ENCODE data around the gene MTMR1. TPM values are rescaled to one million over a fixed set of nuclear protein-coding genes. Genes with fewer than 3 reads are reported as not detected.

Gene MTMR1
- total RNA-seq, 1 donor from 2014 or later = 21.6 TPM

DNA sequence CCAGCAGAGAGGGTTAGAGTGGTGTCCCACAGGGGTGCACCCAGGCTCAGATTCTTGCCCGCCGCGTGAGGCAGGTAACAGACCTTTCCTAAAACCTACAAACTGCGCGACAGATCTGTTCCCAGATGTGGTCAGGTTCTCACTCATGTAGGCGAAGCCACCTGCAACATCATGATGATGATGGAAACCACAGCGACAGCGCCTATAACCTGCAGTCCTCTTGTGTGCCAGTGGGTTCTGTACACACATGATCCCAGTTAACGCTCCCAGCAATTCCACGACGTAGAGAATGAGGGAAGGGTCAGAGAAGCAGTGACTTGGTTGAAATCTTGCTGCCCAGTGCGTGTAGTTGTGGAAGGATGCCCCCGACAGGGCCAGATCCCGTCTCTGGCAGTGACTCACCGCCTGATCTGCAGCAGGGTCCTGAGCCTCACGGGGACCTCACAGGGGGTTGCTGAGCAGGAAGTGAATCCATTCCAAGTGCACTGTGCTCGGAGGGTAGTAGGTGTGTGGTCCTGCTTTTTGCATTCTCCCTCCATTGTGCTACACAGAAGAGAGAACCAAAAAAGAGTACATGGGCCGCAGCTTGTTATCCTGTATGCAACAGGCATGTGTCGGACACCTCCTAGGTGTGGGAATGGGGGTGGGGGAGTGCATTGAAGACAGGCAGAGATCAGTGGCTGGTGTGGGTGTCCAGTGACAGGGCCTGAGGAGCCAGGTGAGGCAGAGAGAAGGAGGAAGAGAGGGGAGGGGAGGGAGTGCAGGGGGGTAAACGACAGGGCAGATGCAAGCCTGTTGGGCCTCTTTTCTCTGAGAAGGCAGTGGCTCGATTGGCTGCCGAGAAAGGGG lies 66.6 kb downstream of the MTMR1 start:
- Histone ChIP-seq H3K36me3 (ENCODE audit: control insufficient read depth, insufficient read depth, low read length) (no peaks in the 10 kb centered on the region), H3K4me3 (ENCODE audit: low read depth, low read length) (no peak overlapping the region), H3K27me3 (ENCODE audit: control insufficient read depth, insufficient read depth, low read length) (no peaks in the 10 kb centered on the region)
- TF ChIP-seq, protein P1, sequence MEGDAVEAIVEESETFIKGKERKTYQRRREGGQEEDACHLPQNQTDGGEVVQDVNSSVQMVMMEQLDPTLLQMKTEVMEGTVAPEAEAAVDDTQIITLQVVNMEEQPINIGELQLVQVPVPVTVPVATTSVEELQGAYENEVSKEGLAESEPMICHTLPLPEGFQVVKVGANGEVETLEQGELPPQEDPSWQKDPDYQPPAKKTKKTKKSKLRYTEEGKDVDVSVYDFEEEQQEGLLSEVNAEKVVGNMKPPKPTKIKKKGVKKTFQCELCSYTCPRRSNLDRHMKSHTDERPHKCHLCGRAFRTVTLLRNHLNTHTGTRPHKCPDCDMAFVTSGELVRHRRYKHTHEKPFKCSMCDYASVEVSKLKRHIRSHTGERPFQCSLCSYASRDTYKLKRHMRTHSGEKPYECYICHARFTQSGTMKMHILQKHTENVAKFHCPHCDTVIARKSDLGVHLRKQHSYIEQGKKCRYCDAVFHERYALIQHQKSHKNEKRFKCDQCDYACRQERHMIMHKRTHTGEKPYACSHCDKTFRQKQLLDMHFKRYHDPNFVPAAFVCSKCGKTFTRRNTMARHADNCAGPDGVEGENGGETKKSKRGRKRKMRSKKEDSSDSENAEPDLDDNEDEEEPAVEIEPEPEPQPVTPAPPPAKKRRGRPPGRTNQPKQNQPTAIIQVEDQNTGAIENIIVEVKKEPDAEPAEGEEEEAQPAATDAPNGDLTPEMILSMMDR (IDR thresholded peaks at IDR 0.05; ENCODE audit: insufficient read depth, low read length, poor library complexity, severe bottlenecking) = no peak
- no peak for DNase-seq (ENCODE audit: low read depth)

GRCh38 chrX:150761176-150761818 lies 68.1 kb downstream of the MTMR1 start:
- no peaks in the 10 kb centered on the region for H3K36me3 ChIP-seq (ENCODE audit: control insufficient read depth, insufficient read depth, low read length)
- TF ChIP-seq, protein P1 (IDR thresholded peaks at IDR 0.05; ENCODE audit: insufficient read depth, low read length, poor library complexity, severe bottlenecking) = no peak
- no peak overlapping the region for H3K4me3 ChIP-seq (ENCODE audit: low read depth, low read length)
- no peaks in the 10 kb centered on the region for H3K27me3 ChIP-seq (ENCODE audit: control insufficient read depth, insufficient read depth, low read length)
- DNase-seq (ENCODE audit: low read depth) = no peak

DNA sequence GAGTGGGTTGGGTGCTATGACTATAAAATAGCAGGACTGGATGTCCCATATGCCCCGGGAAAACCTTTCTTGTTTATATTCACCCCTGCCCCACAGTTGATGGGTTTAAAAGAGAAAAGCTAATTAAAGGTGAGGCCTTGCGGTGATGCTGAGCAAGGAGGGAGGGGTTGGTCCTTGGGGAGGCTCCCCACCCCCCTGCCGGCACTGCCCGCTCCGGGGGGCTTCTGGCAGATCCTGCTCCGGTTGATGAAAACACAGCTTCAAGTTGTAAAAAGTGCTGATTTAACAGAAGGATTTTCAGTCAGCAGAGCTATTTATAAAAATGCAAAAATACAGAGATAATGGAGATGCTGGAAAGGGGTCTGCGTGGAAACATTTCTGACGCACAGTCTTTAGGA lies 68.6 kb downstream of the MTMR1 start:
- TF ChIP-seq, protein P1 (IDR thresholded peaks at IDR 0.05; ENCODE audit: insufficient read depth, low read length, poor library complexity, severe bottlenecking) = no peak
- no peak for DNase-seq (ENCODE audit: low read depth)
- Histone ChIP-seq H3K36me3 (ENCODE audit: control insufficient read depth, insufficient read depth, low read length) (no peaks in the 10 kb centered on the region), H3K27me3 (ENCODE audit: control insufficient read depth, insufficient read depth, low read length) (no peaks in the 10 kb centered on the region), H3K4me3 (ENCODE audit: low read depth, low read length) (no peak overlapping the region)

GRCh38 chrX:150762258-150763165 lies 69.3 kb downstream of the MTMR1 start:
- no peaks in the 10 kb centered on the region for H3K36me3 ChIP-seq (ENCODE audit: control insufficient read depth, insufficient read depth, low read length)
- no peak for DNase-seq (ENCODE audit: low read depth)
- TF ChIP-seq, protein P1 (IDR thresholded peaks at IDR 0.05; ENCODE audit: insufficient read depth, low read length, poor library complexity, severe bottlenecking) = no peak
- no peak overlapping the region for H3K4me3 ChIP-seq (ENCODE audit: low read depth, low read length)
- no peaks in the 10 kb centered on the region for H3K27me3 ChIP-seq (ENCODE audit: control insufficient read depth, insufficient read depth, low read length)

DNA sequence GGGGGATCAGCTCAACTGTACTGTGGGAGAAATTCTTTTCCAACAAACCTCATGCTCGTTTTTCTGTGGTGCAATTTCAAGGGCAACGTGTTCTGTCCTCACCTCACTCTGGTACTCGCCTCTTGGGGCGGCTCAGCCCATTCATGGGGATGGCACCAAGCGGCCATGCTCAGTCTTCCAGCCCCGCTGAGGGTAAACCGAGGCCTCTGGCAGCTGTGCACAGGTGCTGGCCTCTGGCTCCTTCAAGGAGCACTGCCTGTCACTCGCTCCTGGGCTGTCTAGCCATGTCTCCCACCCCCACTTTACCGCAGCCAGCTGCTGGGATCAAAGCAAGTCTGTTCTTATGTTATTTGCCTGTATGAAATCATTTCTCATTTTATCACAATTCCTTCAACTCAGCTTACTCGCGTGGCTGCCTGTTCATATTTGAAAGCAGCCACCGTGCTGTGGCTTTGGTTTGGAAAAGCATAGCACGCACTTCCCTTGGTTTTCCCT lies 70.2 kb downstream of the MTMR1 start:
- TF ChIP-seq, protein P1 (IDR thresholded peaks at IDR 0.05; ENCODE audit: insufficient read depth, low read length, poor library complexity, severe bottlenecking) = no peak
- Histone ChIP-seq H3K27me3 (ENCODE audit: control insufficient read depth, insufficient read depth, low read length) (no peaks in the 10 kb centered on the region), H3K36me3 (ENCODE audit: control insufficient read depth, insufficient read depth, low read length) (no peaks in the 10 kb centered on the region), H3K4me3 (ENCODE audit: low read depth, low read length) (no peak overlapping the region)
- no peak for DNase-seq (ENCODE audit: low read depth)

Data from kidney epithelial cell (primary cell).